ENCODE results near the gene DCAF17. TPM values are rescaled to one million over a fixed set of nuclear protein-coding genes. Genes with fewer than 3 reads are reported as not detected.

Gene DCAF17
- total RNA-seq, 1 experiment from 2014 or later = 11.1 TPM

- ChIA-PET POLR2A (ENCODE audit: unreplicated experiment) (no interaction called here), CTCF (no interaction called here)
- Histone ChIP-seq H3K9me2 (replicated peaks; ENCODE audit: low read length) (no peaks in the 10 kb centered on the region), H3K9ac (ENCODE audit: low read length) (no peak overlapping the region), H3K36me3 (ENCODE audit: low read depth, low read length) (no peaks in the 10 kb centered on the region), H3K27me3 (ENCODE audit: low read length) (no peaks in the 10 kb centered on the region), H3K4me1 (ENCODE audit: insufficient read depth, low read length) (0 out of 2 replicates have a peak, but pooled peaks cover 4% of the 10 kb centered on the region), H3F3A (ENCODE audit: low read length, unreplicated experiment) (no peaks in the 10 kb centered on the region), H3K4me2 (ENCODE audit: low read length) (no peak overlapping the region), H4K20me1 (ENCODE audit: low read length) (no peaks in the 10 kb centered on the region), H3K79me2 (ENCODE audit: low read length) (no peaks in the 10 kb centered on the region), H2AFZ (ENCODE audit: low read length) (no peak overlapping the region), H3K4me3 (ENCODE audit: low read length) (no peak overlapping the region), H3K27ac (ENCODE audit: low read length) (no peak overlapping the region), H3K9me3 (ENCODE audit: low read length) (no peaks in the 10 kb centered on the region)
- DNase-seq (no peak), ATAC-seq (no peak)
- intact Hi-C loops (cut with micrococcal nuclease) = loop anchor here (1.0 kb wide), 1 partner anchor 16 kb away; no protein-coding TSS in a partner anchor
- BruUV-seq (replicated peaks) = no TSS peak
- TF ChIP-seq EZH2 (IDR thresholded peaks at IDR 0.05; ENCODE audit: low read length, unreplicated experiment) = no peak
- no peak for TF ChIP-seq EZH2phosphoT487 (IDR thresholded peaks at IDR 0.05; ENCODE audit: borderline replicate concordance, low read length)
- no peak for TF ChIP-seq CTCF (conservative IDR thresholded peaks at IDR 0.05; ENCODE audit: low read depth, low read length)
Measured at GRCh38 chr2:171512683-171513195, 78.7 kb downstream of the DCAF17 start.

GRCh38 chr2:171513719-171514160 lies 79.7 kb downstream of the DCAF17 start:
- CTCF ChIA-PET = no interaction called here

More at GRCh38 chr2:171513719-171514160, 79.7 kb downstream of the DCAF17 start:
- DNase-seq (no peak), ATAC-seq (no peak)
- POLR2A ChIA-PET (ENCODE audit: unreplicated experiment) = no interaction called here
- Histone ChIP-seq H3K9ac (ENCODE audit: low read length) (no peak overlapping the region), H4K20me1 (ENCODE audit: low read length) (no peaks in the 10 kb centered on the region), H3F3A (ENCODE audit: low read length, unreplicated experiment) (no peaks in the 10 kb centered on the region), H3K9me3 (ENCODE audit: low read length) (no peaks in the 10 kb centered on the region), H3K27me3 (ENCODE audit: low read length) (no peaks in the 10 kb centered on the region), H3K9me2 (replicated peaks; ENCODE audit: low read length) (no peaks in the 10 kb centered on the region), H3K27ac (ENCODE audit: low read length) (no peak overlapping the region), H3K79me2 (ENCODE audit: low read length) (no peaks in the 10 kb centered on the region), H3K4me1 (ENCODE audit: insufficient read depth, low read length) (0 out of 2 replicates have a peak, but pooled peaks cover 4% of the 10 kb centered on the region), H3K4me2 (ENCODE audit: low read length) (no peak overlapping the region), H3K4me3 (ENCODE audit: low read length) (no peak overlapping the region), H3K36me3 (ENCODE audit: low read depth, low read length) (no peaks in the 10 kb centered on the region), H2AFZ (ENCODE audit: low read length) (no peak overlapping the region)
- no peak for TF ChIP-seq EZH2phosphoT487 (IDR thresholded peaks at IDR 0.05; ENCODE audit: borderline replicate concordance, low read length)
- TF ChIP-seq EZH2 (IDR thresholded peaks at IDR 0.05; ENCODE audit: low read length, unreplicated experiment) = no peak
- TF ChIP-seq CTCF (conservative IDR thresholded peaks at IDR 0.05; ENCODE audit: low read depth, low read length) = no peak
- no TSS peak for BruUV-seq (replicated peaks)
- intact Hi-C loops (cut with micrococcal nuclease) = no loop called here

Data from PC-3 (cell line).